Colonic mucosa (tissue), 4 donors: ENCODE results near the gene BRD9. TPM values are rescaled to one million over a fixed set of nuclear protein-coding genes. Genes with fewer than 3 reads are reported as not detected.
A peak's percentile ranks its signal among the peaks of the same experiment; 100 is the strongest.

Experiments used
- DNase-seq: peaks from one replicate; pipeline ENCODE4 v3.0.0-alpha.2; 2020
- H3K27ac ChIP-seq: fragments of 200-600 bp; one replicate; pipeline ENCODE4 v1.8.0; 2021
- H3K27me3 ChIP-seq: fragments of 200-600 bp; one replicate; pipeline ENCODE4 v1.8.0; 2021
- H3K36me3 ChIP-seq: fragments of 200-600 bp; one replicate; pipeline ENCODE4 v1.8.0; 2021
- H3K4me1 ChIP-seq: fragments of 200-600 bp; one replicate; pipeline ENCODE4 v1.8.0; 2021; ENCODE audit warnings: mild to moderate bottlenecking
- H3K4me3 ChIP-seq: fragments of 200-600 bp; one replicate; pipeline ENCODE4 v1.8.0; 2021
- H3K9ac ChIP-seq, 2 donors: one replicate each; pipeline ENCODE4 v1.7.0; 2013; ENCODE audit warnings: control low read depth in 2 of 2, low read depth in 2 of 2, low read length in 2 of 2
- H3K9me3 ChIP-seq: fragments of 200-600 bp; one replicate; pipeline ENCODE4 v1.8.0; 2021
- intact Hi-C: fragments of 100-400 bp; cut with DNase I; formaldehyde crosslinking; loops from one replicate; pipeline ENCODE4 v1.14.1; 2022
- total RNA-seq, 2 donors: library from RNA; stranded (reverse); fragmentation: NEBNext Ultra II Directional in 1 of 2; extraction: Animal tissue kit (Norgen Biotek cat#: 25700) in 1 of 2; gene quantifications; one replicate each; pipeline ENCODE4 v1.2.1, GENCODE V29; 2021
- TF ChIP-seq, protein P1 (sequence below): fragments of 200-600 bp; IDR thresholded peaks from one replicate; pipeline ENCODE4 v1.8.0; 2022; ENCODE audit warnings: antibody characterized with exemption, mild to moderate bottlenecking
- donor health status: healthy.
- donor health status: DM: no; HTN: no; CAD: no.
- donor health status: DM: no; HTN: no; CAD: no.

Gene BRD9
- total RNA-seq, 2 donors from 2014 or later: 22.3 to 41.8 TPM

GRCh38 chr5:903756-904096, 11.1 kb upstream of the BRD9 start:
- H3K27me3 ChIP-seq: no peaks in the 10 kb centered on the region
- no peaks in the 10 kb centered on the region for H3K4me1 ChIP-seq
- no peaks in the 10 kb centered on the region for H3K36me3 ChIP-seq
- H3K27ac ChIP-seq: no peak overlapping the region
- DNase-seq: no peak
- TF ChIP-seq, protein P1, sequence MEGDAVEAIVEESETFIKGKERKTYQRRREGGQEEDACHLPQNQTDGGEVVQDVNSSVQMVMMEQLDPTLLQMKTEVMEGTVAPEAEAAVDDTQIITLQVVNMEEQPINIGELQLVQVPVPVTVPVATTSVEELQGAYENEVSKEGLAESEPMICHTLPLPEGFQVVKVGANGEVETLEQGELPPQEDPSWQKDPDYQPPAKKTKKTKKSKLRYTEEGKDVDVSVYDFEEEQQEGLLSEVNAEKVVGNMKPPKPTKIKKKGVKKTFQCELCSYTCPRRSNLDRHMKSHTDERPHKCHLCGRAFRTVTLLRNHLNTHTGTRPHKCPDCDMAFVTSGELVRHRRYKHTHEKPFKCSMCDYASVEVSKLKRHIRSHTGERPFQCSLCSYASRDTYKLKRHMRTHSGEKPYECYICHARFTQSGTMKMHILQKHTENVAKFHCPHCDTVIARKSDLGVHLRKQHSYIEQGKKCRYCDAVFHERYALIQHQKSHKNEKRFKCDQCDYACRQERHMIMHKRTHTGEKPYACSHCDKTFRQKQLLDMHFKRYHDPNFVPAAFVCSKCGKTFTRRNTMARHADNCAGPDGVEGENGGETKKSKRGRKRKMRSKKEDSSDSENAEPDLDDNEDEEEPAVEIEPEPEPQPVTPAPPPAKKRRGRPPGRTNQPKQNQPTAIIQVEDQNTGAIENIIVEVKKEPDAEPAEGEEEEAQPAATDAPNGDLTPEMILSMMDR: no peak
- H3K9me3 ChIP-seq: no peaks in the 10 kb centered on the region
- intact Hi-C loops: loop anchor here (2.0 kb wide), 1 partner anchor 233 kb away; no protein-coding TSS in a partner anchor
- H3K4me3 ChIP-seq: no peak overlapping the region
- no peak overlapping the region for H3K9ac ChIP-seq

- DNase-seq: no peak
- Histone ChIP-seq H3K27me3 (no peaks in the 10 kb centered on the region), H3K27ac (no peak overlapping the region), H3K36me3 (no peaks in the 10 kb centered on the region), H3K4me3 (no peak overlapping the region), H3K9me3 (no peaks in the 10 kb centered on the region), H3K4me1 (no peaks in the 10 kb centered on the region), H3K9ac (no peak overlapping the region)
- intact Hi-C loops: no loop called here
- TF ChIP-seq, protein P1: no peak
Measured at GRCh38 chr5:902129-902916, 9.7 kb upstream of the BRD9 start.

- DNase-seq: no peak
- TF ChIP-seq, protein P1: no peak
- intact Hi-C loops: no loop called here
- no peaks in the 10 kb centered on the region for H3K9me3 ChIP-seq
- H3K4me3 ChIP-seq: no peak overlapping the region
- no peaks in the 10 kb centered on the region for H3K27me3 ChIP-seq
- no peaks in the 10 kb centered on the region for H3K4me1 ChIP-seq
- H3K27ac ChIP-seq: no peak overlapping the region
- H3K9ac ChIP-seq: no peak overlapping the region
- H3K36me3 ChIP-seq: no peaks in the 10 kb centered on the region
Measured at GRCh38 chr5:900781-901180, 8.2 kb upstream of the BRD9 start.

DNA sequence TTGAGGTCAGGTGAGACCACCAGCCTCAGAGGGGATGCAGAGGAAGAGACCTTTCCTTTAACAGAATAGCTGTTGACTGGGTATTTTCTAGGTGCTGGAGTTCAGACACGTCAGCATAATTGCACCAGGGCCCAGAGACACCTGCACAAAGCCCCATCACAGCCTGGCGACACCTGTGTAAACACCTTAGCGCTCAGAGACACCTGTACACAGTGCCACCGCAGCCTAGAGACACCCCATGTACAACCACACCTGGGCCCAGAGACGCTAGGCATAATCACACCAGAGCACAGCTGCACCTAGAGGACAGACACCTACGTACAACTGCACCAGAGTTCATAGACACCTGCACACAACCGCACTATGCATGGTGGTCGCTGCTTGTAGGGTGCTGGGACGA, 1.1 kb upstream of the BRD9 start:
- H3K9me3 ChIP-seq: no peaks in the 10 kb centered on the region
- H3K9ac ChIP-seq: no peak overlapping the region
- H3K4me1 ChIP-seq: peaks cover 4% of the 10 kb centered on the region
- no peak overlapping the region for H3K27ac ChIP-seq
- intact Hi-C loops: loop anchor here (5.0 kb wide), 1 partner anchor 446 kb away; no protein-coding TSS in a partner anchor
- H3K36me3 ChIP-seq: no peaks in the 10 kb centered on the region
- TF ChIP-seq, protein P1: no peak
- H3K27me3 ChIP-seq: no peaks in the 10 kb centered on the region
- peak; percentile 36 for DNase-seq
- H3K4me3 ChIP-seq: peak overlapping the region; percentile 89

DNA sequence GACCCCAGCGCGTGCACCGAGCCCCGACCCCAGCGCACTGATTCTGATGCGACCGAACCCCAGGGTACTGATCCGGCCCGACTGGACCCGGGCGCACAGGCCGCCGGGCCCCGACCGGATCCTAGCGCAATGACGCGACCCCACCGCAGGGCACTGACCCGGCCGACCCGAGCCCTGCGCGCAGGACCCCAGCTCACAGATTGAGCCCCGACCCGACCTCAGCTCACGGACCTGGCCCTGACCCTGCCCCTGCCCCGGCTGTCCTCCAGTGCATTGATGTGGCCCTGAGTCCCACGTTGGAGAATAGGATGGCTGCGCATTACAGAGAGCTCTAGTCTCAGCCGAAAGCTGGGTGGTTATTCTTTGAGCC, 521 bp upstream of the BRD9 start:
- Histone ChIP-seq H3K36me3 (peaks cover 2% of the 10 kb centered on the region), H3K27ac (no peak overlapping the region), H3K9me3 (no peaks in the 10 kb centered on the region), H3K4me3 (peak overlapping the region; percentile 89), H3K9ac (peak overlapping the region in 1 of 2 donors; percentile 53), H3K4me1 (peaks cover 4% of the 10 kb centered on the region), H3K27me3 (no peaks in the 10 kb centered on the region)
- intact Hi-C loops: loop anchor here (5.0 kb wide), 1 partner anchor 446 kb away; no protein-coding TSS in a partner anchor
- DNase-seq: no peak
- TF ChIP-seq, protein P1: no peak
